A549 (cell line): ENCODE measurements around the gene PDILT. TPM values are rescaled to one million over a fixed set of nuclear protein-coding genes. Genes with fewer than 3 reads are reported as not detected.

ENCODE experiments used
- ATAC-seq, 2 experiments: fragments of 200-7000 bp in 1 of 2; fragments of >200 bp in 1 of 2; cut with Nextera tagmentation in 1 of 2; cut with Tn5 transposase in 1 of 2; 3 replicates each; pipeline versions ENCODE4 v1.8.0 to v1.9.1; 2018 to 2020; ENCODE audit warnings: mild to moderate bottlenecking in 1 of 2, moderate library complexity in 1 of 2
- CTCF ChIA-PET: fragments of 300-600 bp; sonication (Branson Sonifier 250); formaldehyde crosslinking; extraction: SDS; loops from one replicate; lab custom pipeline; 2021; ENCODE audit warnings: antibody characterized with exemption, inconsistent platforms; lab: Yijun Ruan, JAX
- POLR2A ChIA-PET: fragments of 350-600 bp; formaldehyde crosslinking; extraction: SDS; loops from one replicate; lab custom pipeline; 2021; ENCODE audit warnings: antibody characterized with exemption, inconsistent platforms; lab: Yijun Ruan, JAX
- DNase-seq, 2 experiments: peaks; one replicate each; pipeline versions ENCODE4 v3.0.0 to v3.0.0-alpha.2; 2011 to 2016; ENCODE audit warnings: low read depth in 1 of 2, low spot score in 1 of 2
- FAIRE-seq: peaks from 2 replicates; lab custom pipeline; 2011; peaks lifted over from hg19 to GRCh38; lab: Jason Lieb, UNC
- H3K27ac ChIP-seq, 2 experiments: fragments of >200 bp; sonication (Bioruptor Twin); formaldehyde crosslinking; 3 replicates each; pipeline ENCODE4 v1.5.1; 2016 to 2017
- H3K4me1 ChIP-seq: fragments of >200 bp; sonication (Bioruptor Twin); formaldehyde crosslinking; 3 replicates; pipeline ENCODE4 v1.6.1; 2016
- H3K4me2 ChIP-seq: fragments of >200 bp; sonication (Bioruptor Twin); formaldehyde crosslinking; 3 replicates; pipeline ENCODE4 v1.6.1; 2016
- H3K4me3 ChIP-seq: fragments of >200 bp; sonication (Bioruptor Twin); formaldehyde crosslinking; 3 replicates; pipeline ENCODE4 v1.5.1; 2016
- H3K9me3 ChIP-seq: fragments of >200 bp; sonication (Bioruptor Twin); formaldehyde crosslinking; 3 replicates; pipeline ENCODE4 v1.6.1; 2016
- CTCF ChIP-seq: fragments of >200 bp; sonication (Bioruptor Twin); formaldehyde crosslinking; IDR thresholded peaks from 3 replicates; pipeline ENCODE4 v1.5.1; 2016
- EHF ChIP-seq: fragments of 250-450 bp; sonication (Bioruptor Pico); IDR thresholded peaks from 2 replicates; pipeline ENCODE4 v1.5.0; 2020; ENCODE audit warnings: mild to moderate bottlenecking
- EP300 ChIP-seq, 2 experiments: fragments of >200 bp; sonication (Bioruptor Twin); formaldehyde crosslinking; IDR thresholded peaks; 2 replicates in 1 of 2; 3 replicates in 1 of 2; pipeline ENCODE4 v1.6.1; 2016 to 2017
- ESRRA ChIP-seq: fragments of 150-350 bp; IDR thresholded peaks from 2 replicates; pipeline ENCODE4 v1.6.1; 2014; ENCODE audit warnings: mild to moderate bottlenecking, low read length, borderline replicate concordance
- FOSL2 ChIP-seq, 2 experiments: fragments of 450-650 bp in 1 of 2; fragments of >200 bp in 1 of 2; sonication (Bioruptor Twin) in 1 of 2; formaldehyde crosslinking; IDR thresholded peaks; 2 replicates each; pipeline versions ENCODE4 v1.5.0 to v1.6.1; 2016 to 2020; ENCODE audit warnings: mild to moderate bottlenecking in 1 of 2, moderate library complexity in 1 of 2
- FOXS1 ChIP-seq: fragments of 250-450 bp; sonication (Bioruptor Pico); IDR thresholded peaks from 2 replicates; pipeline ENCODE4 v1.5.0; 2020; ENCODE audit warnings: mild to moderate bottlenecking, moderate library complexity
- HOXB5 ChIP-seq: fragments of 250-450 bp; sonication (Bioruptor Pico); IDR thresholded peaks from 2 replicates; pipeline ENCODE4 v1.5.0; 2020; ENCODE audit warnings: mild to moderate bottlenecking, moderate library complexity
- KDM5A ChIP-seq: fragments of 200-600 bp; sonication (generic); IDR thresholded peaks from 2 replicates; pipeline ENCODE4 v1.6.1; 2016; ENCODE audit warnings: antibody characterized with exemption, mild to moderate bottlenecking
- MAFK ChIP-seq: fragments of 450-650 bp; IDR thresholded peaks from 2 replicates; pipeline ENCODE4 v1.6.1; 2014; ENCODE audit not compliant: partially characterized antibody
- MYC ChIP-seq: IDR thresholded peaks from 2 replicates; pipeline ENCODE4 v1.6.1; 2012; ENCODE audit warnings: mild to moderate bottlenecking, inconsistent platforms, low read length, improper control_type of control experiment, borderline replicate concordance
- NR3C1 ChIP-seq: fragments of >200 bp; sonication (Bioruptor Twin); formaldehyde crosslinking; IDR thresholded peaks from 3 replicates; pipeline ENCODE4 v1.6.1; 2017
- PHF8 ChIP-seq: fragments of 200-600 bp; sonication (generic); IDR thresholded peaks from 2 replicates; pipeline ENCODE4 v1.6.1; 2016; ENCODE audit warnings: low read depth, mild to moderate bottlenecking, antibody characterized with exemption, moderate library complexity, borderline replicate concordance
- POLR2A ChIP-seq: IDR thresholded peaks from 2 replicates; pipeline ENCODE4 v1.6.1; 2012; ENCODE audit warnings: mild to moderate bottlenecking, low read length
- POLR2AphosphoS2 ChIP-seq: conservative IDR thresholded peaks from 2 replicates; pipeline ENCODE4 v1.6.1; 2012; ENCODE audit warnings: low read length, improper control_type of control experiment, inconsistent platforms
- RAD21 ChIP-seq, 2 experiments: fragments of >200 bp in 1 of 2; sonication (Bioruptor Twin) in 1 of 2; formaldehyde crosslinking in 1 of 2; IDR thresholded peaks in 1 of 2; conservative IDR thresholded peaks in 1 of 2; 2 replicates in 1 of 2; 3 replicates in 1 of 2; pipeline ENCODE4 v1.6.1; 2012 to 2018; ENCODE audit warnings: inconsistent platforms in 1 of 2
- RCOR1 ChIP-seq: fragments of 150-350 bp; IDR thresholded peaks from 2 replicates; pipeline ENCODE4 v1.6.1; 2014; ENCODE audit warnings: antibody characterized with exemption, low read length, low read depth
- RNF2 ChIP-seq: fragments of 200-600 bp; sonication (generic); IDR thresholded peaks from 2 replicates; pipeline ENCODE4 v1.6.1; 2016; ENCODE audit warnings: low read depth, mild to moderate bottlenecking, antibody characterized with exemption, moderate library complexity, borderline replicate concordance
- SMC3 ChIP-seq: fragments of >200 bp; sonication (Bioruptor Twin); formaldehyde crosslinking; IDR thresholded peaks from 3 replicates; pipeline ENCODE4 v1.6.1; 2018; ENCODE audit warnings: inconsistent platforms
- TP53 ChIP-seq: fragments of 250-450 bp; sonication (Bioruptor Pico); IDR thresholded peaks from 2 replicates; pipeline ENCODE4 v1.5.0; 2021; ENCODE audit warnings: mild to moderate bottlenecking, moderate library complexity
- USF2 ChIP-seq: fragments of 450-650 bp; IDR thresholded peaks from 2 replicates; pipeline ENCODE4 v1.6.1; 2014; ENCODE audit warnings: antibody characterized with exemption
- ZC3H11A ChIP-seq: fragments of 450-650 bp; IDR thresholded peaks from 2 replicates; pipeline ENCODE4 v1.6.1; 2014; ENCODE audit warnings: antibody characterized with exemption, mild to moderate bottlenecking
- ZNF302 ChIP-seq: fragments of 250-450 bp; sonication (Bioruptor Pico); IDR thresholded peaks from 2 replicates; pipeline ENCODE4 v1.9.0; 2021; ENCODE audit warnings: inconsistent platforms, mild to moderate bottlenecking, moderate library complexity
- WGBS: methylation state at CpG from one replicate; pipeline ENCODE4 v1.1.6; 2017; ENCODE audit errors: missing lambda C conversion rate; 5-methylcytosine and 5-hydroxymethylcytosine counted together
- polyA plus RNA-seq, 4 experiments: library from polyadenylated mRNA; depleted of rRNA in 3 of 4; stranded (reverse); fragments of >200 nt; fragmentation: RNase III in 1 of 4; extraction: RNeasy Plus Mini Kit Qiagen cat#74134 plus additional on column Dnase treatment in 1 of 4; gene quantifications; 2 replicates in 3 of 4; 3 replicates in 1 of 4; pipeline ENCODE4 v1.2.3, GENCODE V29; 2011 to 2017

The PDILT gene
- polyA plus RNA-seq, 2 of the 4 experiments (the other 2 are of a cell fraction) = not detected

- 23% methylated on average over 8 of the region's 11 CpGs for WGBS
- no peaks in the 10 kb centered on the region for H3K4me1 ChIP-seq
- POLR2A ChIA-PET = interaction anchor here (1.3 kb wide), 1 partner anchor 476 kb away, joined by 6 read pairs; no protein-coding TSS in a partner anchor
- TF ChIP-seq SMC3 (peak; percentile 69), TP53 (CRISPR knock-in tag) (no peak), CTCF (peak; percentile 66), KDM5A (no peak), RAD21 (conservative IDR thresholded peaks at IDR 0.05 in 1 of 2, IDR thresholded peaks at IDR 0.05 in 1 of 2) (peak; percentile 77 to 84)
- TF ChIP-seq, all 56 proteins: peak for 3
- CTCF ChIA-PET = interaction anchor here (0.6 to 10.7 kb wide), 45 partner anchors 10 to 827 kb away, joined by 3 to 374 read pairs (median 4); partner anchors contain the start of gene PDILT
- DNase-seq = peak; percentile 70 to 74
- Histone ChIP-seq H3K27ac (no peak overlapping the region), H3K4me2 (peak overlapping the region; percentile 45; the same call in 2 of the 3 replicates), H3K4me3 (no peak overlapping the region), H3K9me3 (no peaks in the 10 kb centered on the region)
- FAIRE-seq = no peak
- peak; percentile 88 to 98 for ATAC-seq
Measured at GRCh38 chr16:20383106-20384029, 21.2 kb downstream of the PDILT start.

GRCh38 chr16:20382202-20382948 lies 22.2 kb downstream of the PDILT start:
- FAIRE-seq (no peak), DNase-seq (no peak), ATAC-seq (no peak)
- H3K4me3 ChIP-seq = no peak overlapping the region
- ChIA-PET CTCF (interaction anchor here (0.6 to 10.7 kb wide), 18 partner anchors 9 to 531 kb away, joined by 3 to 374 read pairs (median 6); no protein-coding TSS in a partner anchor), POLR2A (interaction anchor here (1.3 kb wide), 1 partner anchor 475 kb away, joined by 6 read pairs; no protein-coding TSS in a partner anchor)
- no peak overlapping the region for H3K4me2 ChIP-seq
- 67% methylated on average over 7 of the region's 7 CpGs for WGBS
- H3K27ac ChIP-seq = no peak overlapping the region
- H3K4me1 ChIP-seq = no peaks in the 10 kb centered on the region
- no peaks in the 10 kb centered on the region for H3K9me3 ChIP-seq
- TF ChIP-seq USF2 (no peak), MYC (no peak)

- ChIA-PET CTCF (interaction anchor here (1.3 to 10.7 kb wide), 3 partner anchors 80 to 825 kb away, joined by 3 to 374 read pairs (median 4); partner anchors contain the start of gene VPS35L), POLR2A (no interaction called here)
- ATAC-seq = no peak
- no peak for FAIRE-seq
- TF ChIP-seq ESRRA (no peak), RNF2 (no peak), EP300 (IDR thresholded peaks at IDR 0.05) (no peak)
- no peaks in the 10 kb centered on the region for H3K9me3 ChIP-seq
- DNase-seq = no peak
- no peaks in the 10 kb centered on the region for H3K4me1 ChIP-seq
- no peak overlapping the region for H3K4me2 ChIP-seq
- 9% methylated on average over 2 of the region's 3 CpGs for WGBS
- no peak overlapping the region for H3K27ac ChIP-seq
- H3K4me3 ChIP-seq = no peak overlapping the region
Measured at GRCh38 chr16:20380782-20381181, 23.8 kb downstream of the PDILT start.

- no peak for TF ChIP-seq HOXB5 (CRISPR knock-in tag)
- TF ChIP-seq POLR2AphosphoS2 = no peak
- no peak for TF ChIP-seq POLR2A
- no peak for TF ChIP-seq NR3C1
- no peak for TF ChIP-seq PHF8
- TF ChIP-seq MAFK = no peak
- TF ChIP-seq RCOR1 = no peak
- no peak for TF ChIP-seq FOSL2 (IDR thresholded peaks at IDR 0.05)
- TF ChIP-seq FOSL2 (CRISPR knock-in tag; IDR thresholded peaks at IDR 0.05) = no peak
- no peak for TF ChIP-seq CTCF
- TF ChIP-seq KDM5A = no peak
- no peak for TF ChIP-seq ZC3H11A
- no peak for TF ChIP-seq FOXS1
- no peak for TF ChIP-seq ZNF302 (CRISPR knock-in tag)
- no peak for TF ChIP-seq EHF (CRISPR knock-in tag)
- TF ChIP-seq, all 56 proteins: peak for 0
- Histone ChIP-seq H3K4me3 (no peak overlapping the region), H3K4me2 (no peak overlapping the region), H3K4me1 (no peaks in the 10 kb centered on the region), H3K9me3 (no peaks in the 10 kb centered on the region), H3K27ac (no peak overlapping the region)
- ChIA-PET POLR2A (no interaction called here), CTCF (interaction anchor here (1.1 to 8.9 kb wide), 4 partner anchors 9 to 793 kb away, joined by 4 to 76 read pairs (median 17); no protein-coding TSS in a partner anchor)
- FAIRE-seq = no peak
- ATAC-seq = no peak
- DNase-seq = no peak
- WGBS = 7% methylated on average over 5 of the region's 5 CpGs
Measured at GRCh38 chr16:20377181-20377580, 27.4 kb downstream of the PDILT start.
